Aorta (tissue), 5 donors: Measurements from ENCODE around the gene BCL6B. TPM values are rescaled to one million over a fixed set of nuclear protein-coding genes. Genes with fewer than 3 reads are reported as not detected.

ENCODE experiments used
- ATAC-seq: fragments of 200-7000 bp; cut with Tn5 transposase; one replicate; pipeline ENCODE4 v1.9.1; 2022; ENCODE audit warnings: moderate library complexity; ENCODE audit not compliant: low FRiP score
- DNase-seq, 2 donors: peaks; one replicate each; pipeline ENCODE4 v3.0.0-alpha.2; 2020
- H3K27ac ChIP-seq, 2 donors: one replicate each; pipeline ENCODE4 v1.5.1; 2013; ENCODE audit warnings: low read length in 2 of 2, mild to moderate bottlenecking in 2 of 2, moderate library complexity in 2 of 2, control low read depth in 1 of 2, inconsistent platforms in 1 of 2, low read depth in 1 of 2
- H3K27me3 ChIP-seq, 2 donors: one replicate each; pipeline ENCODE4 v1.6.1; 2013; ENCODE audit warnings: control low read depth in 1 of 2, low read length in 1 of 2, mild to moderate bottlenecking in 1 of 2, moderate library complexity in 1 of 2; ENCODE audit not compliant: insufficient read depth in 2 of 2, control insufficient read depth in 1 of 2
- H3K36me3 ChIP-seq, 2 donors: one replicate each; pipeline ENCODE4 v1.6.1; 2013; ENCODE audit warnings: control low read depth in 1 of 2, low read length in 1 of 2, mild to moderate bottlenecking in 1 of 2; ENCODE audit not compliant: insufficient read depth in 2 of 2, control insufficient read depth in 1 of 2
- H3K4me1 ChIP-seq, 2 donors: one replicate each; pipeline ENCODE4 v1.6.1; 2013; ENCODE audit warnings: low read length in 2 of 2, control low read depth in 1 of 2, mild to moderate bottlenecking in 1 of 2, moderate library complexity in 1 of 2; ENCODE audit not compliant: insufficient read depth in 2 of 2, control insufficient read depth in 1 of 2
- H3K4me3 ChIP-seq, 2 donors: one replicate each; pipeline ENCODE4 v1.5.1; 2013; ENCODE audit warnings: low read length in 2 of 2, control low read depth in 1 of 2, mild to moderate bottlenecking in 1 of 2
- H3K9me3 ChIP-seq: one replicate; pipeline ENCODE4 v1.6.1; 2013; ENCODE audit warnings: mild to moderate bottlenecking, low read length; ENCODE audit not compliant: control insufficient read depth
- WGBS, 2 donors: extraction: QIAGEN DNeasy Blood & Tissue Kit; methylation state at CpG; one replicate each; pipeline ENCODE4 v1.1.7; 2013; 5-methylcytosine and 5-hydroxymethylcytosine counted together
- intact Hi-C, 2 donors: fragments of 100-400 bp; cut with DNase I; formaldehyde crosslinking; loops; one replicate each; pipeline versions ENCODE4 v1.14.2 to v1.15.0; 2022
- polyA plus RNA-seq, 2 donors: library from polyadenylated mRNA; stranded (reverse); fragments of 200-250 nt; gene quantifications; one replicate each; pipeline ENCODE4 v1.2.3, GENCODE V29; 2013
- total RNA-seq, 2 donors: library from RNA; stranded (reverse); fragmentation: NEBNext Ultra II Directional; extraction: Animal tissue kit (Norgen Biotek cat#: 25700); gene quantifications; one replicate each; pipeline ENCODE4 v1.2.1, GENCODE V29; 2021
- donor health status: healthy with polysubstance abuse.
- donor health status: Bipolar disorder and iron deficiency.
- donor health status: DM: no; HTN: no; CAD: no.
- donor health status: DM: no; HTN: no; CAD: no.
- donor health status: DM: yes; HTN: yes; CAD: no.

BCL6B gene
- total and polyA plus RNA-seq, 4 donors, result 0.63 to 31.4 (median 8.9) TPM

GRCh38 chr17:6994666-6995256, 28.1 kb upstream of the BCL6B start:
- Histone ChIP-seq H3K27ac (no peak overlapping the region), H3K4me1 (no peaks in the 10 kb centered on the region), H3K9me3 (no peaks in the 10 kb centered on the region), H3K4me3 (no peak overlapping the region), H3K36me3 (no peaks in the 10 kb centered on the region), H3K27me3 (no peaks in the 10 kb centered on the region)
- ATAC-seq (no peak), DNase-seq (no peak)
- WGBS, 2 donors, result 87 to 90% methylated on average over 9 of the region's 9 CpGs
- intact Hi-C loops, result no loop called here

GRCh38 chr17:6995500-6996255, 27.2 kb upstream of the BCL6B start, which contains the start of gene ALOX12:
ALOX12 (plus strand) TSS chr17:6996049; CDS start chr17:6996118, 69 bp downstream.
- H3K9me3 ChIP-seq, result no peaks in the 10 kb centered on the region
- H3K4me3 ChIP-seq, result no peak within 1 kb of the TSS
- no peaks in the 10 kb centered on the region for H3K4me1 ChIP-seq
- H3K27me3 ChIP-seq, result no peaks in the 10 kb centered on the region
- no peak within 1 kb of the TSS for H3K27ac ChIP-seq
- intact Hi-C loops, result no loop called here
- ATAC-seq, result peak; percentile 50
- H3K36me3 ChIP-seq, result no peaks in the 10 kb centered on the region
- WGBS, 2 donors, result 15 to 17% methylated on average over 55 to 64 of the region's 64 CpGs
- peak; percentile 56 to 77 for DNase-seq

- intact Hi-C loops, result no loop called here
- no peak for DNase-seq
- Histone ChIP-seq H3K4me1 (no peaks in the 10 kb centered on the region), H3K27ac (no peak overlapping the region), H3K4me3 (no peak overlapping the region), H3K36me3 (peaks cover 0 to 2% of the 10 kb centered on the region in 2 donors), H3K27me3 (no peaks in the 10 kb centered on the region), H3K9me3 (no peaks in the 10 kb centered on the region)
- peak; percentile 6 for ATAC-seq
- WGBS, 2 donors, result 50 to 64% methylated on average over 47 to 58 of the region's 58 CpGs
Observed at GRCh38 chr17:6996256-6997011, 26.4 kb upstream of the BCL6B start.

GRCh38 chr17:6997171-6997570, 25.7 kb upstream of the BCL6B start:
- ATAC-seq (no peak), DNase-seq (no peak)
- intact Hi-C loops, result no loop called here
- Histone ChIP-seq H3K27me3 (no peaks in the 10 kb centered on the region), H3K9me3 (no peaks in the 10 kb centered on the region), H3K27ac (no peak overlapping the region), H3K4me1 (no peaks in the 10 kb centered on the region), H3K4me3 (no peak overlapping the region), H3K36me3 (peaks cover 3% of the 10 kb centered on the region in 2 donors)
- 84 to 91% methylated on average over 8 of the region's 8 CpGs for WGBS, 2 donors

GRCh38 chr17:6998855-6999508, 23.9 kb upstream of the BCL6B start:
- intact Hi-C loops, result no loop called here

GRCh38 chr17:7001318-7001961, 21.4 kb upstream of the BCL6B start:
- H3K36me3 ChIP-seq, result peaks cover 5 to 6% of the 10 kb centered on the region in 2 donors
- no peaks in the 10 kb centered on the region for H3K27me3 ChIP-seq
- ATAC-seq (no peak), DNase-seq (peak in 1 of 2 donors; percentile 77)
- 62 to 71% methylated on average over 10 of the region's 10 CpGs for WGBS, 2 donors
- no peaks in the 10 kb centered on the region for H3K4me1 ChIP-seq
- H3K4me3 ChIP-seq, result no peak overlapping the region
- H3K27ac ChIP-seq, result no peak overlapping the region
- intact Hi-C loops, result loop anchor here (5.0 to 10.0 kb wide), 2 partner anchors 89 to 337 kb away; no protein-coding TSS in a partner anchor
- H3K9me3 ChIP-seq, result no peaks in the 10 kb centered on the region

More at GRCh38 chr17:6998855-6999508, 23.9 kb upstream of the BCL6B start:
- Histone ChIP-seq H3K36me3 (peaks cover 5 to 6% of the 10 kb centered on the region in 2 donors), H3K4me3 (no peak overlapping the region), H3K27me3 (no peaks in the 10 kb centered on the region), H3K27ac (no peak overlapping the region), H3K4me1 (no peaks in the 10 kb centered on the region), H3K9me3 (no peaks in the 10 kb centered on the region)
- no peak for DNase-seq
- no peak for ATAC-seq
- WGBS, 2 donors, result 83 to 84% methylated on average over 11 of the region's 11 CpGs

- no peak for ATAC-seq
- intact Hi-C loops, result loop anchor here (5.0 to 10.0 kb wide), 2 partner anchors 90 to 338 kb away; no protein-coding TSS in a partner anchor
- Histone ChIP-seq H3K27me3 (no peaks in the 10 kb centered on the region), H3K27ac (no peak overlapping the region), H3K4me3 (no peak overlapping the region), H3K4me1 (no peaks in the 10 kb centered on the region), H3K9me3 (no peaks in the 10 kb centered on the region), H3K36me3 (peaks cover 5 to 6% of the 10 kb centered on the region in 2 donors)
- no peak for DNase-seq
- WGBS, 2 donors, result 90 to 92% methylated on average over 6 of the region's 6 CpGs
Observed at GRCh38 chr17:7002288-7003047, 20.4 kb upstream of the BCL6B start.
